HG03378 (cell line): ENCODE data around the gene KLHL22.

Experiments
- ATAC-seq: cut with Tn5 transposase; IDR thresholded peaks from one replicate; pipeline ENCODE4 v1.9.1; 2021; ENCODE audit warnings: mild to moderate bottlenecking, moderate library complexity; ENCODE audit not compliant: unreplicated experiment

The KLHL22 gene

DNA sequence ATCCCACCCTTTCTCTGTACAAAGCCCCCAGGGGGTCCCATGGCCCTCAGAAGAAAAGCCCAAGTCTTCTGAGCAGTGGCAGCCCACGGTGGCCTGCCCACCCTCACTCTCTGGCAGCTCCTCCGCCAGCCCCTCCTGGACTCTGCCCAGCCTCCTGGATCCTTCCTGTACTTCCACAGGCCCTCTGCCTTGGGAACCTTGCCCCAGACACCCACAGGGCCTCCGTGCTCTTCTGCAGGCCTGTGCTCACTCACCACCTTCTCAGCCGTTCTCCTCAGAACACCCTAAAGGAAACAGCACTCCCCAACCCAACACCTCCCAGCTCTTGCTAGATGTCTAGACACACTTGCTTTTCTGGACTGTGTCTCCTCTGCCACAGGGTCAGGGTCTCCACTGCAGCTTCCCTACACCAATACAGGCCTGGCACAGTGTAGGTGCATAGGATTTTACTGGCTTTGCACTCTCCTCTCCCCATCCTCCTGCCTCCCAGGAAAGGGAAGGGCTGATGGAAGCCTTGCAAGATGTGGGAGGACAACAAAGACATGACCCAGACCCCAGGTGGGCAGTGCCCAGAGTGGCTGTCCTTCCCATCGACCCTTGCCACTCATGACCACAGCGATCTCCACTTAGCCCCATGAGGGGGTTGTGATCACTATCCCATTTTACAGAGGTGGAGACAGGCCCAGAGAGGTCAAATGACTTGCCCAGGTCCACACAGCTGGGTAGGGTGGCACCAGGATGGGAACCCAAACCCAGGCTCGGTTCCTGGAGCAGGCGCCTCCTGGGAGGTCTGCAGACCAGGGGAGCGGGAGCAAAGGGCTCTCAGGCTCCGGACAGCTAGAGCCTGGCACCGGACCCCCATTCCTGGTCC lies 59.9 kb downstream of the KLHL22 start:
- no peak for ATAC-seq

GRCh38 chr22:20434773-20435172 lies 60.8 kb downstream of the KLHL22 start:
- ATAC-seq = no peak

DNA sequence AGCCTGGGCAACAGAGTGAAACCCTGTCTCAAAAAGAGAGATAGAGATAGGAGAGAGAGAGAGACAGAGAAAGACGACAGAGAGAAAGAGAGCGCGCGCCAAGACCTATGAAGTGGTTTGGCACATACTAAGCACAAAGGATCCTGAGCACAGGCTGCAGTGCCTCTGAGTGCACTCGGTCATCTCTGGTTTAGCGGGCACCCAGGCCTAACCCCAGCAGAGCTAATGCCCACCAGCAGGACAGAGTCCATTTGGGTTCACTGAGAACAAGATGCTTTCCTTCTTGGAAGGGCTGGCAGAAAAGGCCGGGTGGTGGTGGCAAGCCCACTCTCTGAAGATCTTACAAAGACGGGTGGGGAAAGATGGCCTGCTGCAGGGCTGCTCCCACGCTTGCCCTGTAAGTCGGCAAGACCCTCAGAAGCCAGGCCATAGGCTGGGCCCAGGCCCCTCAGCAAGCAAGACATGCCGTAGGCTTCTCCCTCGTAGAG lies 61.3 kb downstream of the KLHL22 start:
- no peak for ATAC-seq

- ATAC-seq = no peak
These were observed 61.8 kb downstream of the KLHL22 start for GRCh38 chr22:20433686-20434241.

DNA sequence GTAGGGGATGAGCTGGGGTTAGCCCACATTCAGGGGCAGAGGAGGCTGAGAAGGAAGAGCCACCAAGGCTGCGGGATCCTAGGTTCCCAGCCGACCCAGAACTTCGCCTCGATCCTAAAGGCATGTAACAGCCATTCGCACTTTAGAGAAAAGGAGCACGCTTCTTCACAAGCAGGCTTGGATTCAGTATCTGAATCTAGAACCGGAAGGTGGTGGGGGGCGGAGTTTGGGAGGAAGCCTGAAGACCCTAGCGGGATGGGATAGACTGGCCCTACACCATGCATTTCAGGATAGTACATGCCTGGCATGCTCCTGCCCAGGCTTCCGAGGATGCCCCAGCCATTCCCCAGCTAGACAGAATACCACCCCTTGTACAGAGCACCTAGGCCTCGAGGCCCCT lies 62.4 kb downstream of the KLHL22 start:
- no peak for ATAC-seq

GRCh38 chr22:20432244-20432686 lies 63.3 kb downstream of the KLHL22 start:
- no peak for ATAC-seq

DNA sequence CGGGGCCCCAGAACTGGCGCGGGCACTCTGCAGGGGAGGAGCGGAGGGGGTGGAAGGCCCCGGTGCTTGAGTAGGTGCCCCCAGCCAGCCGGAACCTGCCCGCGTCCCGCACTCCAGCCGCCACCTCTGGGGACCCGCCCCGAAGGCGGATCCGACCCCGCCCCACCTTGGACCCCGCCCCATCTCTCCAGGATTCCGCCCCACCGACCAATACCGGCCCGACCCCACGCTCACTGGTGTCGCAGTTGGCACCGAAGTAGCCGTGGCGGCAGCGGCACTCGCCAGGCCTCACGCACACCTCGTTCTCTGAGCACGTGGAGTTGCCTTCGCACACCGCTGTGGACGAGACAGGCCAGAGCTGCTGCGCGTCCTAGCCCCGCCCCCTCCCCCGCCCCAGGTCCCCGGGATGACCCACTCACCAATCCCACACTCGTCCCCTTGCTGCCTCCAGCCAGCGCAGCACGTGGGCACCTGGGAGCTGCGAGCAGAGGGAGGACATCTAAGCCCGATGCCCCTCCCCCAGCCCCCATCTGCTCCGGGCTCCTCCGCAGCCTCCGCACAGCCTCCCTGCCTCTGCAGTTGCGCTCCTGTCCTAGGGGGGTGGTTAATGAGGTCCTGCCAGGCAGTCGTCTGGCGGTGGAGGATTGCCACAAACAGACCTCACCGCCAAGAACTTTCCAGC lies 63.9 kb downstream of the KLHL22 start:
- ATAC-seq = no peak

DNA sequence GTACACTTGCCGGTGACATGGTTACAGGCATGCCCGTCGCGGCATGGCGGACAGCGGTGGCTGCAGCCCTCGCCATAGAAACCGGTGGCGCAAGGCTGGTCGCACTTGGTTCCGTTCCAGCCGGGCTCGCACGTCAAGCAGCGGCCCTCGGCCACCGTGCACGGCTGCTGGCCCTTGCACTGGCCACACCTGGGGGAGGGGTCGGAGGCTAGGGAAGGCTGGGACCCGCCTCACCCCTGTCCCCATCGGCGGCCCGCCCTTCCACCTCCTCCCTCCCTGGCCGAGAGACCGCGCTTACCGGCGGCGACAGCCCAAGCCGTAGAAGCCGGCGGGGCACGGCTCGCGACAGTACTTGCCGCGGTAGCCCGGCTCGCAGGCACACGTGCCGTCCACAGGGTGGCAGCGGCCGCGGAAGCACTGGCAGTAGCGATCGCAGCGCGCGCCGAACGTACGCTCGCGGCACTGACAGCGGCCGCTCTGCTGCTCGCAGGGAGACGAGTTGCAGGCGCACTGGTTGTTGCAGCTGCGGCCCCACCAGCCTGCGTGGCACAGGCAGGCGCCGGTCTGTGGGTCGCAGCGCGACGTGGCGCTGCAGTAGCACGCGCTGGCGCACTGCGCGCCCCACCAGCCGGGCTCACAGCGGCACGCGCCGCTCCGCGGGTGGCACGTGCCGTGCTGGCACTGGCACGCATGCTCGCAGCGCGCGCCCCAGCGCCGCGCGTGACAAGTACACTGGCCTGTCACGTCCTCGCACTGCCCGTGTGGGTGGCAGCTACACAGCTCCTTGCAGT lies 64.7 kb downstream of the KLHL22 start:
- no peak for ATAC-seq

DNA sequence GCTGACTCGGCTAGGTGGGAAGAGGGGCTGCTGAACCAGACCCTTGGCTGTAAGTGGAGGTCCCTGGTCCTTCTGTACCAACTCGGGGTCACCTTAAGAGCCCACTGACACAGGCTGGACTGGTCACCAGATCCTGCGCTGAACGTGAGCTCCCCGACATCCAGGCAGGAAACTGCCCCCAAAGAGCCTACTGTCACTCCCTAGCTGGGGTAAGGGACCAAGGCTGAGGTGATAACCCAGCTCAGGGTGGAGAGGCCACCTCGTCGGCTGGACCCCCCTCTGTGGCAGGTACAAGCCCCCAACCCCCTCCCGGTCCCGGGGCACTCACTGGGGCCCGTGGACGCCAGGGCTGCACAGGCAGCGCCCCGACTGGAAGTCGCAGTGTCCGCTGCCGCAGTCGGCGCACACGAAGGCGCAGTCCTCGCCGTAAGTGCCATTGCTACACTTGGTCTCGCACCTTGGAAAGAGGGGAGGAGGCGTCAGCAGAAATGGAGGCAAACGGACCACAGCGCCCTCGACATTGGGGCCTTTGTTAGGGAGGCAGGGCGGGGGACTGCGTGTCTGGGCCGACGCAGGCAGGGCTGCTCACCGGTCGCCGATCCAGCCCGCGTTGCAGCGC lies 65.4 kb downstream of the KLHL22 start:
- no peak for ATAC-seq

GRCh38 chr22:20429254-20430100 lies 66.1 kb downstream of the KLHL22 start:
- ATAC-seq = no peak

DNA sequence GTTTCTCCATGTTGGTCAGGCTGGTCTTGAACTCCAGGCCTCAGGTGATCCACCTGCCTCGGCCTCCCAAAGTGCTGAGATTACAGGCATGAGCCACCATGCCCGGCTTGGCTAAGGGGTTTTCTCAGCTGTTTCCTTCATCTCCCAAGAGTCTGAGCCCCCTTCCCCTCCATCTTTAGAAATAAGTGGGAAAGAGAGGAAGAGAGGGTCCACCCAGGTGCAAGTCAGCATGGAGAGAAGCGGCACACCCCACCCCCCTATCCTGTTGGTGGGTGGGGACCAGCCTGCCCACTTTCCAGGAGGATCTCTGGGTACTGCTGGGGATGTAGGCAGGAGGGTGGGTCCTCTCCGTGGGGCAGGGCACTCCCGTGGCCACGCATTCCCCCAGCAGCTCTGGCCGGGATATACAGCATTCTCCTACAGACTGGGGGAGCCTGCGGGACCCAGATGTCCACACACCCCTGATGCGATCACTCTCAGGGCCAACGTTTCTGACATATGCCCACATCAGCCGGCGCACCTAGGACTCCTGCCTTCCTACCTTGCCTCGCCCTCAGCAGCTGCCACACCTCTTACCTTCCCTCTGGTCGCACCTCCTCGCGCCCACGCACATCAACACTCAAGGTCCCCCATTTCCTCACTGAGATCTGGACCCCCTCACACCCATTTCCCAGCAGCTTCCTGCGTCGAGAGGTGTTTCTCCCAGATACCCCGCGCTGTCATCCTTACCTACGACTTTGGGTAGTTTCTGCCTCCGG lies 66.9 kb downstream of the KLHL22 start:
- ATAC-seq = no peak

GRCh38 chr22:20427945-20428417 lies 67.6 kb downstream of the KLHL22 start:
- ATAC-seq = no peak

DNA sequence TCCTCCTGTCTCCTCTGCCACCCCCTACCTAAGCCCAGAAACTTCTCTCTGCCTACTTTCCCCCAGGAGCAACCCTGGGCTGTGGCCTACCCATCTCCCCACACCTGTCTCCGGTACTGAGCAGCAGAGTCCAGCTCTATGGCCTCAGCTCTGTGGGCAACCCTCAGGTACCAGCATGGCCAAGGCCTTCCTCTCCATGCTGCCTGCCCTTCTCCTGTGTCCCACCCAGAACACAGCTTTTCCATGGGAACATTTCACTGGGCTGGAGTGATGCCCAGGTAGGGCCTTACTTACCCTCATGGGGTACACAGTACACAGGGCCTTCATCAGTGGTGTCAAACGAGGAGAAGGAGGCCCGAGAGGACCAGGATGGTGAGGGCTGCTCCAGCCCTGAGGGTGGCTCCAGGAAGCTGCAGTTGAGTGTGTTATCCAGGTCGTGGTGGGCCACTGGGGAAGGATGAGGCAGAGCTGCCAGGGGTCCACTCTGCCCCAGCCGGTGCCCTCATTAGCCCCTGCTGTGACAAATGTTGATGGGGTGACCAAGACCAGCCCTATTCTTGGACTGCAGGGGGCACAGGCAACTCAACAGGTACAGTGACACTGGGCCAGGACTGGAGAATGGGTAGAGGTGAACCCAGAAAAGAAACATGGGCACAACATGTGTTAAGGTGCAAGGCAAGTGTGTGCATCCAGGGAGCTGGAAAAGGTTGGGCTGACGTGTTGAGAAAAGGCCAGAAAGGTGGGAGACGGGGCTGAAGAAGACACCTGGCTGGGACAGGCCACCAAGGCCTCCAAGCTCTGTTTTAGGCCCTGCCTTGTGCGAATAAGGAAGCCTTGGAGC lies 68.3 kb downstream of the KLHL22 start:
- ATAC-seq = no peak

GRCh38 chr22:20426259-20426615 lies 69.4 kb downstream of the KLHL22 start:
- no peak for ATAC-seq

- no peak for ATAC-seq
These were observed 69.9 kb downstream of the KLHL22 start for GRCh38 chr22:20425566-20426258.

- ATAC-seq = no peak
These were observed 70.5 kb downstream of the KLHL22 start for GRCh38 chr22:20424932-20425565.

- ATAC-seq = no peak
These were observed 71.0 kb downstream of the KLHL22 start for GRCh38 chr22:20424568-20424931.
